Measurements from ENCODE around the gene LMNTD2. TPM values are rescaled to one million over a fixed set of nuclear protein-coding genes. Genes with fewer than 3 reads are reported as not detected.

LMNTD2 gene
- total and polyA plus RNA-seq, 2 experiments from 2014 or later: 0.22 to 0.36 TPM

DNA sequence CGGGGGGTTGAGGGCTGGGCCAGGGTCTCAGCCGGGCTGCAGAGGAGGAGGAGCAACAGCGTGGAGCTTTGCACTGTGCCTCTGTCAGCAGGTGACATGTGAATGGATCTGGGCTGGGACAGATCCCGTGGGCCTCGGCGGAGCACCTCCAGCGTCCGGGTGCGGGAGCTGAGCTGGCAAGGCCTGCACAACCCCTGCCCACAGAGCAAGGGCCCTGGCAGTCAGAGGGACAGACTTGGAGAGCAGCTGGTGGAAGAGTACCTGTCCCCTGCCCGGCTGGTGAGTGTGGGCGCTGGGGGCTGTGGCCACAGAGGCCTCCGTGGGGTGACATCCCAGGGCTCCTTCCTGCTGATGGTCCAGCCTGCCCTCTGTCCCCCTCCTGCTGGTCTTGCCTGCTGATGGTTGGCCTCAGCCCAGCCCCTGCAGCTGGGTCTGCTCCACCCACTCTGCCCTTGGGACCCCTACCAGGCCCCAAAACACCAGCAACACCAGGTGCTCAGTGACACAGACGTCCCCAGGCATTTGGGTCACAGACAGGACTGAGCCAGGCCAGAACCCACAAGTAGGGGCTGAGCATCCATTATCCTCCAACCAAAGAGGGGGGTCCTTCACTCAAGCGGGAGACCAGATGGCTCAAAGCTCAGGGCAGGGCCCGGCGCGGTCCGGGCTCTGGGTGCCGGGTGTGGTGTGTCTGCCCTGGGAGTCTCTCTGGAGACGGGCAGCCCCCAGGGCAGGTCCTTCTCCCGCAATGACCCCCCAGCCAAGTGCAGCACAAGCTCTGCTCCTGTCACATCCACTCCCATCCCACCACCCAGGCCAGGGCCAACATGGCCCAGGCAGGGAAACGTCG lies 19.7 kb downstream of the LMNTD2 start:
- Histone ChIP-seq H3K27ac (no peak overlapping the region), H4K20me1 (ENCODE audit: insufficient read depth) (no peaks in the 10 kb centered on the region), H3K27me3 (replicated peaks; ENCODE audit: insufficient read depth) (no peaks in the 10 kb centered on the region), H3K9me3 (ENCODE audit: low read depth) (no peaks in the 10 kb centered on the region), H3K9me2 (ENCODE audit: insufficient read depth) (no peaks in the 10 kb centered on the region), H3K4me1 (ENCODE audit: insufficient read depth) (no peaks in the 10 kb centered on the region), H3K79me2 (ENCODE audit: insufficient read depth) (no peaks in the 10 kb centered on the region), H3K36me3 (ENCODE audit: low read depth) (no peaks in the 10 kb centered on the region), H3F3A (ENCODE audit: insufficient read depth) (0 out of 2 replicates have a peak, but pooled peaks cover 5% of the 10 kb centered on the region), H3K4me3 (no peak overlapping the region), H2AFZ (no peak overlapping the region), H3K4me2 (ENCODE audit: unreplicated experiment) (no peak overlapping the region), H3K9ac (no peak overlapping the region)
- no peak for TF ChIP-seq EZH2phosphoT487 (IDR thresholded peaks at IDR 0.05; ENCODE audit: insufficient read depth, low read depth)
- no peak for TF ChIP-seq EZH2 (IDR thresholded peaks at IDR 0.05; ENCODE audit: insufficient read depth, poor library complexity, severe bottlenecking)
- in situ Hi-C loops (cut with MboI): no loop called here
- no peak for DNase-seq
- WGBS, 2 experiments (ENCODE audit: low coverage in 1 of 2, low lambda C conversion rate in 2 of 2, missing lambda C conversion rate in 2 of 2): 82 to 84% methylated on average over 17 to 23 of the region's 23 CpGs

GRCh38 chr11:539971-540481 lies 20.5 kb downstream of the LMNTD2 start:
- Histone ChIP-seq H3K79me2 (ENCODE audit: insufficient read depth) (no peaks in the 10 kb centered on the region), H2AFZ (no peak overlapping the region), H3K9me2 (ENCODE audit: insufficient read depth) (no peaks in the 10 kb centered on the region), H3K9me3 (ENCODE audit: low read depth) (no peaks in the 10 kb centered on the region), H3K27me3 (replicated peaks; ENCODE audit: insufficient read depth) (no peaks in the 10 kb centered on the region), H3K27ac (no peak overlapping the region), H4K20me1 (ENCODE audit: insufficient read depth) (no peaks in the 10 kb centered on the region), H3K4me2 (ENCODE audit: unreplicated experiment) (no peak overlapping the region), H3F3A (ENCODE audit: insufficient read depth) (0 out of 2 replicates have a peak, but pooled peaks cover 5% of the 10 kb centered on the region), H3K4me1 (ENCODE audit: insufficient read depth) (no peaks in the 10 kb centered on the region), H3K36me3 (ENCODE audit: low read depth) (no peaks in the 10 kb centered on the region), H3K9ac (no peak overlapping the region), H3K4me3 (no peak overlapping the region)
- DNase-seq: no peak
- TF ChIP-seq EZH2 (IDR thresholded peaks at IDR 0.05; ENCODE audit: insufficient read depth, poor library complexity, severe bottlenecking) (no peak), EZH2phosphoT487 (IDR thresholded peaks at IDR 0.05; ENCODE audit: insufficient read depth, low read depth) (no peak)
- in situ Hi-C loops (cut with MboI): no loop called here
- WGBS, 2 experiments (ENCODE audit: low coverage in 1 of 2, low lambda C conversion rate in 2 of 2, missing lambda C conversion rate in 2 of 2): 88 to 91% methylated on average over 8 of the region's 8 CpGs

DNA sequence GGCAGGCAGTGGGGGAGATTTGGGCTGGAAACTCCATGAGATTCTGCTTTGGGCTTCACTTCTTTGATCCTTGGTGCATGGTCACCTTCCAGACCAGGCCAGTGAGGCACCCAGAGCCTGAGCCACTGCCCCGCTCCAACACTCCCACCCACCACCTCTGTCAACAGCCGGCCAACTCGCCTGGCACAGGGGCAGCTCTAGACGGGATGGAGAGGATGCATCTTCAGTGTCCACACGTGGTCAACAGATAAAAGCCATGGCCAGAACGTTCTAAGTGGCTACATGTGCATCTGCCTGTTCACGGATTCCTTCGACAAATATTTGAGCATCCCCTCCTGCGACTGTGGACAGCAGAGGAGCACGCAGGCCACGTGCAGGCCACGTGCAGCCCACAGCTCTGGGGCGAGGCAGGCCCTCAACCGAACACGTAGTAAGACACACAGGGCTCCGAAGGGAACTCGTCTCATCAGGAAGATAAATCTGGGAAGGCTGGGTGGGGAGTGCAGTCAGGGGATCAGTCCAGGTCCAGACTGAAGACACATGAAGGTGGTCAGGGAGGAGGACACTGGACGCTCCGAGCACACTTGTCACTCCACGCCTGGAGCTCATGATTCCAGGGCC lies 22.0 kb downstream of the LMNTD2 start:
- H3K9me2 ChIP-seq (ENCODE audit: insufficient read depth): no peaks in the 10 kb centered on the region
- 90 to 92% methylated on average over 19 to 20 of the region's 20 CpGs for WGBS, 2 experiments (ENCODE audit: low coverage in 1 of 2, low lambda C conversion rate in 2 of 2, missing lambda C conversion rate in 2 of 2)
- no peak overlapping the region for H3K9ac ChIP-seq
- no peak overlapping the region for H3K27ac ChIP-seq
- H3K4me2 ChIP-seq (ENCODE audit: unreplicated experiment): no peak overlapping the region
- 0 out of 2 replicates have a peak, but pooled peaks cover 5% of the 10 kb centered on the region for H3F3A ChIP-seq (ENCODE audit: insufficient read depth)
- no peaks in the 10 kb centered on the region for H3K4me1 ChIP-seq (ENCODE audit: insufficient read depth)
- in situ Hi-C loops (cut with MboI): no loop called here
- H3K4me3 ChIP-seq: no peak overlapping the region
- H3K27me3 ChIP-seq (replicated peaks; ENCODE audit: insufficient read depth): no peaks in the 10 kb centered on the region
- H3K9me3 ChIP-seq (ENCODE audit: low read depth): no peaks in the 10 kb centered on the region
- no peak for TF ChIP-seq EZH2 (IDR thresholded peaks at IDR 0.05; ENCODE audit: insufficient read depth, poor library complexity, severe bottlenecking)
- TF ChIP-seq EZH2phosphoT487 (IDR thresholded peaks at IDR 0.05; ENCODE audit: insufficient read depth, low read depth): no peak
- H4K20me1 ChIP-seq (ENCODE audit: insufficient read depth): no peaks in the 10 kb centered on the region
- peaks cover 14% of the 10 kb centered on the region for H3K79me2 ChIP-seq (ENCODE audit: insufficient read depth)
- DNase-seq: no peak
- H3K36me3 ChIP-seq (ENCODE audit: low read depth): no peaks in the 10 kb centered on the region
- no peak overlapping the region for H2AFZ ChIP-seq

GRCh38 chr11:537622-538430 lies 22.7 kb downstream of the LMNTD2 start:
- no peaks in the 10 kb centered on the region for H4K20me1 ChIP-seq (ENCODE audit: insufficient read depth)
- no peaks in the 10 kb centered on the region for H3K9me2 ChIP-seq (ENCODE audit: insufficient read depth)
- TF ChIP-seq EZH2 (IDR thresholded peaks at IDR 0.05; ENCODE audit: insufficient read depth, poor library complexity, severe bottlenecking) (no peak), EZH2phosphoT487 (IDR thresholded peaks at IDR 0.05; ENCODE audit: insufficient read depth, low read depth) (no peak)
- no peaks in the 10 kb centered on the region for H3K9me3 ChIP-seq (ENCODE audit: low read depth)
- H3F3A ChIP-seq (ENCODE audit: insufficient read depth): 0 out of 2 replicates have a peak, but pooled peaks cover 5% of the 10 kb centered on the region
- WGBS, 2 experiments (ENCODE audit: low coverage in 1 of 2, low lambda C conversion rate in 2 of 2, missing lambda C conversion rate in 2 of 2): 72 to 81% methylated on average over 15 to 19 of the region's 19 CpGs
- peak overlapping the region; percentile 76; the same call in 1 of the 2 replicates for H3K4me3 ChIP-seq
- no peaks in the 10 kb centered on the region for H3K27me3 ChIP-seq (replicated peaks; ENCODE audit: insufficient read depth)
- in situ Hi-C loops (cut with MboI): no loop called here
- H3K4me1 ChIP-seq (ENCODE audit: insufficient read depth): no peaks in the 10 kb centered on the region
- peaks cover 17% of the 10 kb centered on the region for H3K79me2 ChIP-seq (ENCODE audit: insufficient read depth)
- no peaks in the 10 kb centered on the region for H3K36me3 ChIP-seq (ENCODE audit: low read depth)
- peak overlapping the region; percentile 59 for H3K4me2 ChIP-seq (ENCODE audit: unreplicated experiment)
- peak overlapping the region; percentile 71; the same call in 1 of the 2 replicates for H3K9ac ChIP-seq
- H3K27ac ChIP-seq: no peak overlapping the region
- no peak overlapping the region; the same call in 1 of the 2 replicates for H2AFZ ChIP-seq
- DNase-seq: no peak

All from GM23248 (cell line).